HCT116 (cell line): ENCODE data around the gene USP24.

Experiments used
- ZNF274 ChIP-seq: fragments of 200-500 bp; sonication (Bioruptor generic); IDR thresholded peaks from 2 replicates; pipeline ENCODE4 v1.6.1; 2014; ENCODE audit warnings: mild to moderate bottlenecking, low read depth, low read length, inconsistent platforms
- TF ChIP-seq, protein P1 (sequence below), 3 experiments: fragments of 200-600 bp in 1 of 3; sonication (generic) in 1 of 3; IDR thresholded peaks in 2 of 3; conservative IDR thresholded peaks in 1 of 3; 2 replicates each; pipeline ENCODE4 v1.5.1; 2012 to 2017; ENCODE audit warnings: low read depth in 2 of 3, low read length in 2 of 3, antibody characterized with exemption in 1 of 3, borderline replicate concordance in 1 of 3, control low read depth in 1 of 3, mild to moderate bottlenecking in 1 of 3, mixed read lengths in 1 of 3, mixed run types in 1 of 3, moderate library complexity in 1 of 3; ENCODE audit not compliant: insufficient read depth in 1 of 3

DNA sequence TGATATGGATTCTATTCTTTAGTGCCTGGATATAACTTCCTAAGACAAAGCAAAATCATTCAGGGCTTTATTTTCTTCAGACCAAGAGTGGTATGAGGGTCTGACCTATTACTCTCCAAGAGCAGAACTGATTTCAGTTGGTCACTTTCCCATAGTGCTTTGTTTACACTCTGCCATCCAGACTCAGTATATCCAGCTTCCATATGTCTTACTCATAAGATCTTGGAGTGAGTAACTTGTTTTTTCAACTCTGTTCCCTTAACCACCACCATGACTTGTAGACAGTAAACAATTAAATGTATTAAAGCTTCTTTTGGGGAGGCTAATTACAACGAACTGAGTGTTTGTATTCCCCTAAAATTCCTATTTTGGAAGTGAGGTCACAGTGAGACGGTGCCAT is 83.4 kb downstream of the USP24 start:
- TF ChIP-seq, protein P1, sequence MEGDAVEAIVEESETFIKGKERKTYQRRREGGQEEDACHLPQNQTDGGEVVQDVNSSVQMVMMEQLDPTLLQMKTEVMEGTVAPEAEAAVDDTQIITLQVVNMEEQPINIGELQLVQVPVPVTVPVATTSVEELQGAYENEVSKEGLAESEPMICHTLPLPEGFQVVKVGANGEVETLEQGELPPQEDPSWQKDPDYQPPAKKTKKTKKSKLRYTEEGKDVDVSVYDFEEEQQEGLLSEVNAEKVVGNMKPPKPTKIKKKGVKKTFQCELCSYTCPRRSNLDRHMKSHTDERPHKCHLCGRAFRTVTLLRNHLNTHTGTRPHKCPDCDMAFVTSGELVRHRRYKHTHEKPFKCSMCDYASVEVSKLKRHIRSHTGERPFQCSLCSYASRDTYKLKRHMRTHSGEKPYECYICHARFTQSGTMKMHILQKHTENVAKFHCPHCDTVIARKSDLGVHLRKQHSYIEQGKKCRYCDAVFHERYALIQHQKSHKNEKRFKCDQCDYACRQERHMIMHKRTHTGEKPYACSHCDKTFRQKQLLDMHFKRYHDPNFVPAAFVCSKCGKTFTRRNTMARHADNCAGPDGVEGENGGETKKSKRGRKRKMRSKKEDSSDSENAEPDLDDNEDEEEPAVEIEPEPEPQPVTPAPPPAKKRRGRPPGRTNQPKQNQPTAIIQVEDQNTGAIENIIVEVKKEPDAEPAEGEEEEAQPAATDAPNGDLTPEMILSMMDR (IDR thresholded peaks at IDR 0.05 in 2 of 3, conservative IDR thresholded peaks at IDR 0.05 in 1 of 3; ENCODE audit: borderline replicate concordance in 1 of 3, insufficient read depth in 1 of 3, low read depth in 2 of 3, low read length in 2 of 3) = no peak
- TF ChIP-seq ZNF274 = no peak
